Stimulated activated naive CD8-positive, alpha-beta T cell treated with anti-CD3 and anti-CD28 coated beads, Interleukin-15, amount 100 ng/mL, for 72 hours (primary cell): Measurements from ENCODE around the gene PROX1.

Experiments used
- ATAC-seq: fragments of 150-1000 bp; cut with Tn5 transposase; 2 replicates; pipeline ENCODE4 v1.10.0; 2021; ENCODE audit warnings: mild to moderate bottlenecking, moderate library complexity
- DNase-seq, 2 donors: peaks; one replicate each; pipeline ENCODE4 v3.0.0; 2021 to 2022
- H3K27ac Mint-ChIP-seq, 2 donors: one replicate each; pipeline ENCODE4 v1.8.0; 2022; ENCODE audit warnings: mild to moderate bottlenecking in 2 of 2, mixed read lengths in 2 of 2, moderate library complexity in 2 of 2
- H3K27me3 Mint-ChIP-seq: one replicate; pipeline ENCODE4 v1.8.0; 2022; ENCODE audit warnings: mixed read lengths
- H3K4me1 Mint-ChIP-seq: one replicate; pipeline ENCODE4 v1.8.0; 2022; ENCODE audit warnings: mild to moderate bottlenecking, mixed read lengths
- H3K4me3 Mint-ChIP-seq, 2 donors: one replicate each; pipeline ENCODE4 v1.8.0; 2022; ENCODE audit warnings: mild to moderate bottlenecking in 2 of 2, mixed read lengths in 2 of 2, moderate library complexity in 1 of 2
- H3K9me3 Mint-ChIP-seq, 2 donors: one replicate each; pipeline ENCODE4 v1.8.0; 2022; ENCODE audit warnings: mixed read lengths in 2 of 2

PROX1 gene

GRCh38 chr1:213973129-213973528 is 14.6 kb upstream of the PROX1 start:
- Mint-ChIP-seq H3K4me1 (no peaks in the 10 kb centered on the region), H3K27me3 (peaks cover 31% of the 10 kb centered on the region), H3K27ac (no peak overlapping the region), H3K4me3 (no peak overlapping the region), H3K9me3 (no peaks in the 10 kb centered on the region)
- ATAC-seq, result no peak
- DNase-seq, result no peak

GRCh38 chr1:213976665-213977485 is 10.9 kb upstream of the PROX1 start:
- no peak for ATAC-seq
- no peak for DNase-seq
- no peak overlapping the region for H3K4me3 Mint-ChIP-seq
- peaks cover 62% of the 10 kb centered on the region for H3K27me3 Mint-ChIP-seq
- H3K9me3 Mint-ChIP-seq, result peaks cover 0 to 7% of the 10 kb centered on the region in 2 donors
- peaks cover 11% of the 10 kb centered on the region for H3K4me1 Mint-ChIP-seq
- H3K27ac Mint-ChIP-seq, result no peak overlapping the region

- no peak for DNase-seq
- Mint-ChIP-seq H3K4me3 (no peak overlapping the region), H3K4me1 (peaks cover 11% of the 10 kb centered on the region), H3K27ac (no peak overlapping the region), H3K27me3 (peaks cover 68% of the 10 kb centered on the region), H3K9me3 (peaks cover 0 to 7% of the 10 kb centered on the region in 2 donors)
- no peak for ATAC-seq
These were observed 10.3 kb upstream of the PROX1 start for GRCh38 chr1:213977486-213977842.

GRCh38 chr1:213977909-213978308 is 9.9 kb upstream of the PROX1 start:
- peaks cover 72% of the 10 kb centered on the region for H3K27me3 Mint-ChIP-seq

GRCh38 chr1:213979751-213980586 is 7.8 kb upstream of the PROX1 start:
- ATAC-seq (peak; percentile 31), DNase-seq (no peak)
- H3K27ac Mint-ChIP-seq, result no peak overlapping the region
- peaks cover 93% of the 10 kb centered on the region for H3K27me3 Mint-ChIP-seq
- peaks cover 11% of the 10 kb centered on the region for H3K4me1 Mint-ChIP-seq
- H3K4me3 Mint-ChIP-seq, result peak overlapping the region; percentile 2 to 17
- peaks cover 0 to 7% of the 10 kb centered on the region in 2 donors for H3K9me3 Mint-ChIP-seq

More at GRCh38 chr1:213977909-213978308, 9.9 kb upstream of the PROX1 start:
- Mint-ChIP-seq H3K27ac (no peak overlapping the region), H3K9me3 (peaks cover 0 to 7% of the 10 kb centered on the region in 2 donors), H3K4me1 (peaks cover 11% of the 10 kb centered on the region), H3K4me3 (no peak overlapping the region)
- no peak for ATAC-seq
- no peak for DNase-seq

GRCh38 chr1:213980906-213981305 is 6.9 kb upstream of the PROX1 start:
- Mint-ChIP-seq H3K4me1 (peaks cover 14% of the 10 kb centered on the region), H3K27me3 (peaks cover 97% of the 10 kb centered on the region), H3K9me3 (peaks cover 0 to 7% of the 10 kb centered on the region in 2 donors), H3K4me3 (no peak overlapping the region), H3K27ac (no peak overlapping the region)
- DNase-seq (no peak), ATAC-seq (no peak)

- Mint-ChIP-seq H3K27me3 (peaks cover 99% of the 10 kb centered on the region), H3K9me3 (peaks cover 0 to 7% of the 10 kb centered on the region in 2 donors), H3K4me1 (peaks cover 28% of the 10 kb centered on the region), H3K4me3 (peak overlapping the region in 1 of 2 donors; percentile 33), H3K27ac (no peak overlapping the region)
- DNase-seq (no peak), ATAC-seq (no peak)
These were observed 5.5 kb upstream of the PROX1 start for GRCh38 chr1:213982289-213982671.

- DNase-seq (no peak), ATAC-seq (peak; percentile 18)
- H3K27ac Mint-ChIP-seq, result no peak overlapping the region
- H3K9me3 Mint-ChIP-seq, result peaks cover 0 to 7% of the 10 kb centered on the region in 2 donors
- H3K4me1 Mint-ChIP-seq, result peaks cover 34% of the 10 kb centered on the region
- no peak overlapping the region for H3K4me3 Mint-ChIP-seq
- peaks cover 100% of the 10 kb centered on the region for H3K27me3 Mint-ChIP-seq
These were observed 4.9 kb upstream of the PROX1 start for GRCh38 chr1:213982672-213983492.

GRCh38 chr1:213983493-213984386 is 4.0 kb upstream of the PROX1 start:
- DNase-seq (no peak), ATAC-seq (no peak)
- H3K4me3 Mint-ChIP-seq, result no peak overlapping the region
- H3K4me1 Mint-ChIP-seq, result peaks cover 43% of the 10 kb centered on the region
- no peak overlapping the region for H3K27ac Mint-ChIP-seq
- H3K9me3 Mint-ChIP-seq, result peaks cover 0 to 7% of the 10 kb centered on the region in 2 donors
- H3K27me3 Mint-ChIP-seq, result peaks cover 100% of the 10 kb centered on the region

- ATAC-seq, result no peak
- H3K27me3 Mint-ChIP-seq, result peaks cover 100% of the 10 kb centered on the region
- H3K4me1 Mint-ChIP-seq, result peaks cover 44% of the 10 kb centered on the region
- no peak for DNase-seq
- H3K27ac Mint-ChIP-seq, result no peak overlapping the region
- H3K9me3 Mint-ChIP-seq, result peaks cover 0 to 2% of the 10 kb centered on the region in 2 donors
- peak overlapping the region in 1 of 2 donors; percentile 19 for H3K4me3 Mint-ChIP-seq
These were observed 3.2 kb upstream of the PROX1 start for GRCh38 chr1:213984387-213985208.

GRCh38 chr1:213985209-213986019 is 2.4 kb upstream of the PROX1 start:
- peak; percentile 24 for ATAC-seq
- peaks cover 100% of the 10 kb centered on the region for H3K27me3 Mint-ChIP-seq
- peaks cover 43% of the 10 kb centered on the region for H3K4me1 Mint-ChIP-seq
- H3K9me3 Mint-ChIP-seq, result no peaks in the 10 kb centered on the region
- H3K27ac Mint-ChIP-seq, result peak overlapping the region in 1 of 2 donors; percentile 19
- peak overlapping the region in 1 of 2 donors; percentile 19 for H3K4me3 Mint-ChIP-seq
- peak in 1 of 2 donors; percentile 8 for DNase-seq

- ATAC-seq (no peak), DNase-seq (no peak)
- Mint-ChIP-seq H3K27me3 (peaks cover 100% of the 10 kb centered on the region), H3K9me3 (no peaks in the 10 kb centered on the region), H3K4me1 (peaks cover 43% of the 10 kb centered on the region), H3K4me3 (peak overlapping the region; percentile 17 to 41), H3K27ac (no peak overlapping the region)
These were observed 1.5 kb upstream of the PROX1 start for GRCh38 chr1:213986020-213986924.
